KG1 (cell line): Measurements from ENCODE around the gene MESD.

Source experiments
- DNase-seq: peaks from one replicate; lab custom pipeline; 2025; lab: John Stamatoyannopoulos, UW

Gene MESD

DNA sequence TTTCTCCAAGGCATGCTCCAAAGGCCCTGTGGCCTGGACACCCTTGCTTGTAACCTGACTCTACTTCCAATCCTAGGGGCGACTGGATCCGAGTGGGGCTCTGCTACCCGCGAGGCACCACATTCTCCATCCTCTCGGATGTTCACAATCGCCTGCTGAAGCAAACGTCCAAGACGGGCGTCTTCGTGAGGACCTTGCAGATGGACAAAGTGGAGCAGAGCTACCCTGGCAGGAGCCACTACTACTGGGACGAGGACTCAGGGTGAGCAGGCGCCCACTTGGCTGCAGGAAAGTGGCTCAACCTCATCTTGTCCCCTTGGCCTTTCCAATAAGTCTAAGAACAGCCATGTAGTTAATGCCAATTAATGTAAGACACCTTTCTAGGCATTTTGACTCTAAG is 51.9 kb downstream of the MESD start:
- DNase-seq, result no peak

DNA sequence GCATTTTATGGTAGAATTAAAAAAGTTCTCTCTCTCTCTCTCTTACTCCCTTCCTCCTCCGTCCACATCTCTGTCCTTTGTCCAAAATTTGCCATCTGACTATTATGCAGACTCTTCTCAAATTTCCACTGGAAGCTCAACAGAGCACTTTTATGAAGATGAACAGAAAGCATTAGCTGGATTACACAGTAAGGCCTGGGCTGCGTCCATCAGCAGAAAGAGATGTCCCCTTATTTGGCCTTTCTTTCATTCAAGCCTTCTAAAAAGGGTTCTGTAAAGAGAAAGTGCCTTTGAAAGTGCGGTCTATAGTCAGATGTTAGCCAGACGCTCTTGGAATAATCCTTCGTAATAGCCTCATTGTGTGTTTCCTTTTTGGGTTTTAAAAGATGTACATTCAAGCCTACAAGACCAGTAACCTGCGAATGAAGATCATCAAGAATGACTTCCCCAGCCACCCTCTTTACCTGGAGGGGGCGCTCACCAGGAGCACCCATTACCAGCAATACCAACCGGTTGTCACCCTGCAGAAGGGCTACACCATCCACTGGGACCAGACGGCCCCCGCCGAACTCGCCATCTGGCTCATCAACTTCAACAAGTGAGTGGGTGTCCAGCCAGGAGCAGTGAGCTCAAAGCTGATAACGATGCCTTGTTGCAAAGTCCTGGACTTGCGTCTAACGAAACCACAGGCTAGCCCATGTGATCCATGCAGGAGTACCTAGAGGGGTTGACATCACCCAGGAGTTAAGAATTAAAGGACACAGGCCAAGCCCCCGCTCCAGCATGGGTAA is 53.1 kb downstream of the MESD start:
- no peak for DNase-seq

DNA sequence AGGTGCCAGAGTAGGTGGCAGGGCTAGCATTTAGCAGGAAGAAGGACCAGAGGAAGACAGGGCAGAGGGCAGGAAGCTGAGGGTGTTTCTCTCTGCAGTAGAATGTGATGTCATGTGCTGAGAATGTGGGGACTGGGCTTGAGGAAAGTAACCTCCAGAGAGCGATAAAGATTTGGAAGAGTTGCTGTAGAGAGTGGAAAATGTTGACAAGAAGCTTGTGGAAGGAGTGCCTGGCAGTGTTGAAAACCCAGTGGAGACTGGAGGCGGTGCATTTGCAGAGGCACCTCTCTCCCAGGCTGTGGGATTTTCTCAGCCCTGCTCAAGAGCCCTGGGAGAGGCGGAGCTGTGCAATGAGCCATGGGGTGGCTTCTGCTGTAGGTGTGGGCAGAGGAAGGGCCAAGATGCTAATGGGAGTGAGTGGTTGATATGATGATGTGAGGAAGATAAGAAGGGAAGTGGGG is 54.8 kb downstream of the MESD start:
- DNase-seq, result no peak

GRCh38 chr15:80932989-80933388 is 56.6 kb downstream of the MESD start:
- no peak for DNase-seq

DNA sequence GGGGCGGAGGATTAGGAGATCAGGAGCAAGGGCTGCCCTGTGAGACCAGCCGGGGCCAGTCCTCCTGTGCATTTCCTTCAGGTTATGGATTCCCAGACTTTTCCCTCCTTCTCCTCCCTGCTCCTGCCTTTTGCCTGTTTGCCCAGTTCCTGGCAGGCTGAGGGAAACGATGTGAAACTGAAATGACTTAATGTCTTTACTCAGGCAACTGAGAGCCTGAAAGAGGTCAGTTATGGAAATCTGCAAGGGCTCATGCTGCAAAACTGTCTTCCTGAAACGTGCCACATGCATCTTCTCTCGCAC is 57.2 kb downstream of the MESD start:
- no peak for DNase-seq

- no peak for DNase-seq
Measured at GRCh38 chr15:80931721-80932512, 57.7 kb downstream of the MESD start.

DNA sequence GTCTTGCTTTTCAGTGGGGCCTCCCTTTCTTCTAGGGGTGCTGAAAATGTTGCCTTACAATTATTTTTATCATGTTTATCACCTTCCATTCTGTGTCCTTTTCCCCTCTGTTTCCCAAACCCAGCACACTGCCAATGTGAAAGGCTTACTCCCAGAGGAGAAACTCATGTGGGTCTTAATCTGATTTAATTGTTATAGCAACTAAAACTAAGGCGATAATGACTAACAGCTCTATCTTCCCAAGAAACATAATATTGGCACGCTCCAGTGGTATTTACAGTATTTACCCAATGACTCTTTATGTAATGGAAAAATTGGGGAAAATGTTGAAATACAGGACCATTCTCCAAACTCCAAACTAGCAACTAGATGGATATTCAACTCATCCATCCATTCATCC is 58.4 kb downstream of the MESD start:
- no peak for DNase-seq

- DNase-seq, result no peak
Measured at GRCh38 chr15:80929689-80930088, 59.9 kb downstream of the MESD start.

DNA sequence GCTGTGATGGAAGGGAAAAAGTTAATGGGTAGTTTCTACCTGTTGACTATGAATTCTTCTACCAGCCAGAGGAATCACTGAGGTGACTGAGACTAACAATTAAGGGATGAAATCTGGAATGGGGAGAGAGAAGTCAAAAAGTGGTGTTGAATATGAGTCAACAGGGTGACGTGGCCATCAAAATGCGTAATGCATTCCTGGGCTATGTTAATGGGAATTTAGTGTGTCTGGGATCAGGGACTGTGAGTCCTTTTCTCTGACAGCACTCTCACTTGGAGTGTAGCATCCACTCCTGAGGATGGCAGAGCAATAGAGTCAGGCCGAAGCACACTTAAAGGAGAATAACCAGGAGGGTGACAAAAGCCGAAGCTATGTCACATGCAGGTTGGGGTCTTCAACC is 60.4 kb downstream of the MESD start:
- DNase-seq, result no peak

DNA sequence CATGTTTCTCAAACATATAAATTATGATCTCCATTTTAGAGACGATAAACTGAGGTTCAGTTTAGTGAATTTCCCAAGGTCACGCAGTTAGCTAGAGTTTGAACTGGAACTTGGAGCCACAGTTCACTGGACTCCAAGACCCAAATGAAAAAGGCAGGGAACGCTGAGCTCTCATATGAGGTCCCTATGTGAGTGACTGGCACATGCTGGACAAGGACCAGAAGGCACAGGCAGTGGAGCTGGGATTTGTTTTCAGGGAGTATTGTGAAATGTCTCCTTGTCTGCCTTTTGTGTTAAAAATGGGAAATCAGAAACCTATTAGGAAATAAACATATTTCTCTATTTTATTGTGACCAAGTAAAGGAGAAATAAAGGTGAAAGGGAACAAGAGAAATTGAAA is 63.5 kb downstream of the MESD start:
- DNase-seq, result no peak

DNA sequence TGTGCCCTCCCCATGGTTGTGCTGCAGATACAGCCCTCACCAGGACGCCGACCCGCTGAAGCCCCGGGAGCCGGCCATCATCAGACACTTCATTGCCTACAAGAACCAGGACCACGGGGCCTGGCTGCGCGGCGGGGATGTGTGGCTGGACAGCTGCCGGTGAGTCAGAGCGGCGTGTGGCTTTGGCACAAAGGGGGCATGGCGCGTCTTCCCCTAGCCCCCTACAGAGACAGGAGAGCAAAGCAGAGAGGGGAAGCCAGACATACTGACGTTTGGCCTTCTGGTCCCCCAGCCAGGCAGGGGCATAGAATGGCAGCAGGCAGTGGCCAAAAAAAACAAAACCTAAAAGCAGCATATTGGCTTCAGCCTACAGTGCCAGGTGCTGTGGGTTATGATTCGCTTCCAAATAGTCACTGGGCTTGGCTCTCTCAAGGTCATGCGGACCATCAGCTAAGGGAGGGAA is 64.0 kb downstream of the MESD start:
- no peak for DNase-seq

- DNase-seq, result no peak
Measured at GRCh38 chr15:80924278-80924677, 65.3 kb downstream of the MESD start.

- DNase-seq, result no peak
Measured at GRCh38 chr15:80923668-80924067, 66.0 kb downstream of the MESD start.

GRCh38 chr15:80921736-80922410 is 67.7 kb downstream of the MESD start:
- no peak for DNase-seq

DNA sequence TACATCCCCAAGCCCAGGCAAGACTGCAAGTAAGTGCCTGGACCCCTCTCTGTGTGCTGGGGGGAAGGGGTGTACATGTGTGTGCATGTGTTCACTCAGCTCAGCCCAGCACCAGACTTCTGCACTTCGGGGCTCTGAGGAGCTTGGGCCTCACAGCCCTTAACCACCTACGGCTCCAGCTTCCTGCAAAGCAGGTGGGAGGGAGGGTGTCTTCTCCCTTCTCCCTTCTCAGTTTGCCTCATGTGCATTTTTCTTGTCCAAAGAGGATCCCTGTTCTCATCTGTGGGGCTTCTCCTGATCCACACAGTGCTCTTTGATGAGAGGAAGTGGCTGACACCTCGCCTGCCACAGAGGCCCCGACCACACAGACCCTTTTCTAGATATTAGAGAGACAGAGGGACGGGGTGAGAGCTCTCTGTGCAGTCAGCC is 69.3 kb downstream of the MESD start:
- no peak for DNase-seq

- no peak for DNase-seq
Measured at GRCh38 chr15:80918196-80918783, 71.3 kb downstream of the MESD start.

- no peak for DNase-seq
Measured at GRCh38 chr15:80916056-80916455, 73.6 kb downstream of the MESD start.

- DNase-seq, result no peak
Measured at GRCh38 chr15:80915472-80915871, 74.1 kb downstream of the MESD start.

GRCh38 chr15:80913541-80913940 is 76.1 kb downstream of the MESD start:
- DNase-seq, result no peak

GRCh38 chr15:80912673-80913072 is 76.9 kb downstream of the MESD start:
- no peak for DNase-seq

- no peak for DNase-seq
Measured at GRCh38 chr15:80911821-80912220, 77.8 kb downstream of the MESD start.

- no peak for DNase-seq
Measured at GRCh38 chr15:80906159-80906766, 83.4 kb downstream of the MESD start.
